K562 (cell line): ENCODE data around the gene DBNL. TPM values are rescaled to one million over a fixed set of nuclear protein-coding genes. Genes with fewer than 3 reads are reported as not detected.

Experiments used
- BRCA1 ChIP-seq, 2 experiments: fragments of 450-650 bp in 1 of 2; sonication (generic) in 1 of 2; formaldehyde crosslinking in 1 of 2; IDR thresholded peaks; 2 replicates each; pipeline versions ENCODE4 v1.5.0 to v1.6.1; 2017 to 2020; ENCODE audit warnings: mild to moderate bottlenecking in 1 of 2, missing genetic modification reagents in 1 of 2
- CBX1 ChIP-seq: sonication (generic); IDR thresholded peaks from 2 replicates; pipeline ENCODE4 v1.6.1; 2016; ENCODE audit warnings: antibody characterized with exemption, low read depth, mild to moderate bottlenecking
- ELF4 ChIP-seq: fragments of 450-650 bp; formaldehyde crosslinking; IDR thresholded peaks from 2 replicates; pipeline ENCODE4 v1.4.0; 2022; ENCODE audit warnings: missing genetic modification characterization
- ERF ChIP-seq: fragments of 450-650 bp; formaldehyde crosslinking; IDR thresholded peaks from 2 replicates; pipeline ENCODE4 v1.4.0; 2020; ENCODE audit warnings: mild to moderate bottlenecking, mixed read lengths
- FOXJ2 ChIP-seq: fragments of 200-800 bp; sonication (Bioruptor generic); IDR thresholded peaks from 2 replicates; pipeline ENCODE4 v1.6.1; 2016; ENCODE audit warnings: missing genetic modification characterization, missing compliant biosample characterization
- MEF2D ChIP-seq: conservative IDR thresholded peaks from 2 replicates; pipeline ENCODE4 v1.6.1; 2016; ENCODE audit warnings: low read depth, missing genetic modification characterization, missing compliant biosample characterization
- PHF20 ChIP-seq: fragments of 450-650 bp; IDR thresholded peaks from 2 replicates; pipeline ENCODE4 v1.6.1; 2018; ENCODE audit not compliant: partially characterized antibody
- SMC3 ChIP-seq: conservative IDR thresholded peaks from 2 replicates; pipeline ENCODE4 v1.6.1; 2011; ENCODE audit warnings: low read depth, low read length, improper control_type of control experiment; ENCODE audit not compliant: insufficient read depth
- ZNF586 ChIP-seq: fragments of 450-650 bp; formaldehyde crosslinking; conservative IDR thresholded peaks from 2 replicates; pipeline ENCODE4 v1.4.0; 2020; ENCODE audit warnings: mild to moderate bottlenecking, moderate library complexity
- ZZZ3 ChIP-seq: fragments of 450-650 bp; IDR thresholded peaks from 2 replicates; pipeline ENCODE4 v1.6.1; 2016; ENCODE audit warnings: antibody characterized with exemption, mild to moderate bottlenecking, moderate library complexity
- polyA plus RNA-seq, 8 experiments: library from polyadenylated mRNA; depleted of rRNA in 4 of 8; stranded (reverse) in 5 of 8; unstranded in 3 of 8; fragments of >200 nt; fragmentation: Nextera tagmentation in 2 of 8; fragmentation: Illumina TruSeq in 1 of 8; extraction: Ambion mirVana in 2 of 8; extraction: Trizol in 1 of 8; gene quantifications; 2 replicates each; pipeline versions ENCODE4 v1.2.1 to v1.2.3, GENCODE V29; 2011 to 2014; ENCODE audit warnings: inconsistent platforms in 1 of 8, missing spikeins in 1 of 8
- total RNA-seq, 7 experiments: library from RNA; depleted of rRNA in 6 of 7; stranded (reverse); fragments of >200 nt in 6 of 7; fragmentation: Illumina TruSeq in 2 of 7; extraction: Trizol in 2 of 7; gene quantifications; 2 replicates each; pipeline versions ENCODE4 v1.2.1 to v1.2.3, GENCODE V29; 2011 to 2021; ENCODE audit warnings: low replicate concordance in 1 of 7
- TF ChIP-seq, protein P1 (sequence below): fragments of 450-650 bp; formaldehyde crosslinking; IDR thresholded peaks from 2 replicates; pipeline ENCODE4 v1.4.0; 2020; ENCODE audit warnings: mild to moderate bottlenecking, moderate library complexity
- TF ChIP-seq, protein P2 (sequence below), 2 experiments: fragments of 450-650 bp; formaldehyde crosslinking in 1 of 2; IDR thresholded peaks; 2 replicates each; pipeline versions ENCODE4 v1.4.0 to v1.6.1; 2014 to 2020; ENCODE audit warnings: mild to moderate bottlenecking in 2 of 2, borderline replicate concordance in 1 of 2, low read depth in 1 of 2
- TF ChIP-seq, protein P3 (sequence below): IDR thresholded peaks from 3 replicates; pipeline ENCODE4 v1.6.1; 2011; ENCODE audit warnings: borderline replicate concordance, mild to moderate bottlenecking; ENCODE audit not compliant: insufficient read length, insufficient read depth

The DBNL gene
- total and polyA plus RNA-seq, 9 of the 15 experiments (the other 6 are each of a cell fraction or from before 2014, with no cell fraction given), result 1.9 to 65.1 (median 38.9) TPM

DNA sequence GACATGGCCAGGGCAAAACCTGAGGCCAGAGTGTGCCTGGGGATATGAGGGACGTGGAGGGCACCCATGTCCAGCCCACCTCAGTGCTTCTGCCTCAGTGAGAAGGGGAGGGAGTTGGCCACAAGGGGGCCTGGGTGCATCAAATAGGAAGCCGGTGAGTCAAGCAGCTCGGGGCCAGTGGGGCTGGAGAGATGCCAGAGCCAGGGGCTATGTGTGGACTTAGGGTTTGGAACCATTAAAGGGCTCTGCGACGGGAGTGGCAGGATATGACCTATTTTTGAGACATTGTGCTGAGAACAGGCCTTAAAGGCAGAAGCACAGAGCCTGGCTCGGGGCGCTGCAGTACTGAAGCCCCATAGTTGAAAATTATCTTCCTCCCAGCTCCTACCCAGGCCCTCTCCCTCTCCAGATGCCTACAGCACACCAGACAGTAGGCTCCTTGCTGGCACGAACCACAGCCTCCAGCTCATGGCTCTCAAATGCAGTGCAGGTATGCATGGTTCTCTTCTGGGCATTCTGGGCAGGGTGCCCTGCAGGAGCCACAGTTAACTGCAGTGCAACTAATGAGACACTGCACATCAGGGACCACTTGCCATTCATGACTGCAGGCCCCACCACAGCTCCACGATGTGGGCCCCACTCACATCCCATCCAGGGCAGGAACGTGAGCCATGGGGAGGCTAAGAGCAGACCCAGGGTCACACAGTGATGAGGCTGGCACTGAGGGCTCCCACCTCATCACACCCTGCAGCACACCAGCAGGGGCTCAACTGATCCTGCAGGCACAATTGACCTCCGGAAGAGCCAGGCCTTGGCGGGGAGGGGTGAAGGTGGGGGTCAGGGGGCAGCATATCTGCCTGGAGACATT lies 28.1 kb downstream of the DBNL start (continued):
- TF ChIP-seq MEF2D, result no peak
- TF ChIP-seq SMC3, result peak; percentile 62
- TF ChIP-seq FOXJ2 (tag), result no peak
- no peak for TF ChIP-seq CBX1
- TF ChIP-seq, protein P1, sequence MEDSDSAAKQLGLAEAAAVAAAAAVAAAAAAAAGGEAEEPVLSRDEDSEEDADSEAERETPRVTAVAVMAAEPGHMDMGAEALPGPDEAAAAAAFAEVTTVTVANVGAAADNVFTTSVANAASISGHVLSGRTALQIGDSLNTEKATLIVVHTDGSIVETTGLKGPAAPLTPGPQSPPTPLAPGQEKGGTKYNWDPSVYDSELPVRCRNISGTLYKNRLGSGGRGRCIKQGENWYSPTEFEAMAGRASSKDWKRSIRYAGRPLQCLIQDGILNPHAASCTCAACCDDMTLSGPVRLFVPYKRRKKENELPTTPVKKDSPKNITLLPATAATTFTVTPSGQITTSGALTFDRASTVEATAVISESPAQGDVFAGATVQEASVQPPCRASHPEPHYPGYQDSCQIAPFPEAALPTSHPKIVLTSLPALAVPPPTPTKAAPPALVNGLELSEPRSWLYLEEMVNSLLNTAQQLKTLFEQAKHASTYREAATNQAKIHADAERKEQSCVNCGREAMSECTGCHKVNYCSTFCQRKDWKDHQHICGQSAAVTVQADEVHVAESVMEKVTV (CRISPR knock-in tag), result peak; percentile 36; the same call in 1 of the 2 replicates
- no peak for TF ChIP-seq ERF (CRISPR knock-in tag)
- TF ChIP-seq, protein P2, sequence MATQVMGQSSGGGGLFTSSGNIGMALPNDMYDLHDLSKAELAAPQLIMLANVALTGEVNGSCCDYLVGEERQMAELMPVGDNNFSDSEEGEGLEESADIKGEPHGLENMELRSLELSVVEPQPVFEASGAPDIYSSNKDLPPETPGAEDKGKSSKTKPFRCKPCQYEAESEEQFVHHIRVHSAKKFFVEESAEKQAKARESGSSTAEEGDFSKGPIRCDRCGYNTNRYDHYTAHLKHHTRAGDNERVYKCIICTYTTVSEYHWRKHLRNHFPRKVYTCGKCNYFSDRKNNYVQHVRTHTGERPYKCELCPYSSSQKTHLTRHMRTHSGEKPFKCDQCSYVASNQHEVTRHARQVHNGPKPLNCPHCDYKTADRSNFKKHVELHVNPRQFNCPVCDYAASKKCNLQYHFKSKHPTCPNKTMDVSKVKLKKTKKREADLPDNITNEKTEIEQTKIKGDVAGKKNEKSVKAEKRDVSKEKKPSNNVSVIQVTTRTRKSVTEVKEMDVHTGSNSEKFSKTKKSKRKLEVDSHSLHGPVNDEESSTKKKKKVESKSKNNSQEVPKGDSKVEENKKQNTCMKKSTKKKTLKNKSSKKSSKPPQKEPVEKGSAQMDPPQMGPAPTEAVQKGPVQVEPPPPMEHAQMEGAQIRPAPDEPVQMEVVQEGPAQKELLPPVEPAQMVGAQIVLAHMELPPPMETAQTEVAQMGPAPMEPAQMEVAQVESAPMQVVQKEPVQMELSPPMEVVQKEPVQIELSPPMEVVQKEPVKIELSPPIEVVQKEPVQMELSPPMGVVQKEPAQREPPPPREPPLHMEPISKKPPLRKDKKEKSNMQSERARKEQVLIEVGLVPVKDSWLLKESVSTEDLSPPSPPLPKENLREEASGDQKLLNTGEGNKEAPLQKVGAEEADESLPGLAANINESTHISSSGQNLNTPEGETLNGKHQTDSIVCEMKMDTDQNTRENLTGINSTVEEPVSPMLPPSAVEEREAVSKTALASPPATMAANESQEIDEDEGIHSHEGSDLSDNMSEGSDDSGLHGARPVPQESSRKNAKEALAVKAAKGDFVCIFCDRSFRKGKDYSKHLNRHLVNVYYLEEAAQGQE (IDR thresholded peaks at IDR 0.05; ENCODE audit: borderline replicate concordance), result peak; percentile 65
- TF ChIP-seq, protein P2 (CRISPR knock-in tag; IDR thresholded peaks at IDR 0.05; ENCODE audit: low read depth), result no peak
- TF ChIP-seq PHF20, result no peak
- no peak for TF ChIP-seq ZNF586 (CRISPR knock-in tag)
- TF ChIP-seq ELF4 (CRISPR knock-in tag), result 0 out of 2 replicates have a peak, but pooled peaks have one; percentile 19
- no peak for TF ChIP-seq ZZZ3
- TF ChIP-seq, protein P3, sequence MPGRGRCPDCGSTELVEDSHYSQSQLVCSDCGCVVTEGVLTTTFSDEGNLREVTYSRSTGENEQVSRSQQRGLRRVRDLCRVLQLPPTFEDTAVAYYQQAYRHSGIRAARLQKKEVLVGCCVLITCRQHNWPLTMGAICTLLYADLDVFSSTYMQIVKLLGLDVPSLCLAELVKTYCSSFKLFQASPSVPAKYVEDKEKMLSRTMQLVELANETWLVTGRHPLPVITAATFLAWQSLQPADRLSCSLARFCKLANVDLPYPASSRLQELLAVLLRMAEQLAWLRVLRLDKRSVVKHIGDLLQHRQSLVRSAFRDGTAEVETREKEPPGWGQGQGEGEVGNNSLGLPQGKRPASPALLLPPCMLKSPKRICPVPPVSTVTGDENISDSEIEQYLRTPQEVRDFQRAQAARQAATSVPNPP, result no peak
- no peak for TF ChIP-seq BRCA1 (IDR thresholded peaks at IDR 0.05)
- TF ChIP-seq BRCA1 (CRISPR knock-in tag; IDR thresholded peaks at IDR 0.05), result no peak
